ENCODE data around the gene MDFIC.

The MDFIC gene

DNA sequence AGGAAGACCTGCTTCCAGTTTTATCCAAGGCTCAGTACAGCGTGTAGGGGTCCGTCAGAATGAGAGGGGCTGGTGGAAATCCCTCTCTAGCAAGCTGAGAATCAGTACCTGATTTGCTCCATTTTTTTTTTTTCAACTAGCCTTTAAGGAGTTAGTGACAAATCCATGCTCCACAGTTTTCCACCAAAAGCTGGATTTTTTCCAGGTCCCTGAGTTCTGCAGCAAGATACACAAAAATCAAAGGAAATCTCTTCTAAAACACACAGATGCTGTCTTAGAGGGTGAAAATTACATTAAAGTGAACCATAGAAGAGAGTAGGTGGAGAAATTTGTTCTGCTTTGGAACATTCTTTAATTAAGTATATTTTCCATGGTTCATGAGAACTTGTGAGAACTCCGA lies 30.4 kb downstream of the MDFIC start:
- DNase-seq (ENCODE audit: low read depth in 2 of 2), result no peak

DNA sequence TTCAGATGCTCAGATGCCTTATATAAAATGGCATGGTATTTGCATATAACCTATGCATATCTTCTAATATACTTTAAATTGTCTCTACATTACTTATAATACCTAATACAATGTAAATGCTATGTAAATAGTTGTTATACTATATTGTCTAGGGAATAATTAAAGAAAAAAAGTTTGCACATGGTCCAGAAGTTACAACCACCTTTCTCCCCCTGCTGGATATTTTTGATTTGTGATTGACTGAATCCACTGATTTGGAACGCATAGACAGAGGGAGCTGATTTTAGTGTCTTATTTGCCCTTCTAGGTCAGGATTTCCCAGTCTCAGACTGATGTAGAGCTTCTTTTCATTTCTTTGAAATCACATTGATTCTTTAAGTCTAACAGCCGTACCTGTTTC lies 31.8 kb downstream of the MDFIC start:
- no peak for DNase-seq (ENCODE audit: low read depth in 2 of 2)

DNA sequence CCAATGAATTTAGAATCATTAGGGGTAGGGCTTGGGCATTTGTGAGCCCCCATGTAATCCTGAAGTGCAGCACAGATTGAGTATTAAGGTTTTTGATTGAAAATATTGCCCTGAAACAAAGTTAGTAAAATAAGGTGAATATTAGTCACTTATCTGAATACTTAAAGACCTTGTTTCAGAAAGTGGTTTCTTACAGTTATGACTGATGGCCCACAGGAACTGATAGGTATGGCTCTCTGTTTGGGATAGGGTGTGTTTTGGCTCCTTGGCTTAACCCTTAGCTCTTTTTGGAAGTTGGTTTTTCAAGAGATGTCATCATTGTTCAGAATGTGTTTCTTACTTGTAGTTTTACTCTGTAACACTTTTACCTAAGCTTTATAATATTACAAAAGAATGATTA lies 34.8 kb downstream of the MDFIC start:
- DNase-seq (ENCODE audit: low read depth in 2 of 2), result no peak

DNA sequence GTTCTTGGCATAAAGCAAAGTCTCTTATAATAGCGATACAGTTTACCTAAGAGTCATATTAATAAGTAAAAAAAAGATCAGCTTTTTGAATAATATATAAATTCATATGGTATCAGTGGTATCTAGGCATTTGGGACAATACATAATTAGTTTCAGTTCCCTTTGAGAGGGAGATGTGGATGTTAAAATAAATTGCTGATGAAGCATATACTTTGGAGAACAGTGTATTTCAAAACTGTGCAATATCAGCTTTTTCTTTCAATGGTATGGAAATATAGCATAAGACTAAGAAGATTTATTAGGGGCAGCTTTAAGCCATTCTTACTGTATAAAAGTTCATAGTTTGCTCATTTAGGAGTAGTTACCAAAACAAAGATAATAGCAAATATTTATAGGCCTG lies 35.5 kb downstream of the MDFIC start:
- DNase-seq (ENCODE audit: low read depth in 2 of 2), result no peak

DNA sequence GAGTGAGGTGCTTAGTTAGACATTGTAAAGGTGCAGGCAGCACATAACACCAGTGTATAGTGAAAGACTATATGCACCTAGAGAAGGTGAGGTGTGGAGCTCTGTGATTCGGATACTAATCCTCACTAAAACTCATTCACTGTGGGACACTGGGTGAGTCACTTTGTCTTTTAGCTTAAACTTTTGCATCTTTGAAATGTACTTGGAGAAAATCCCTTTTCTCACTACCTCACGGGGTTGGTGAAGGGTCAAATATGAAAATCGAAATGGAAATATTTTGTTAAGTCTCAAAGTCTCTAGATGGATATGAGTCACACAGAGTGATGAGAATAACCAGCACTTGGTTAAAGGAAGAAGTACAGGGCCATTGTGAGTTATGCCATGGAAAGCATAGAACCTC lies 38.0 kb downstream of the MDFIC start:
- DNase-seq (ENCODE audit: low read depth in 2 of 2), result no peak

DNA sequence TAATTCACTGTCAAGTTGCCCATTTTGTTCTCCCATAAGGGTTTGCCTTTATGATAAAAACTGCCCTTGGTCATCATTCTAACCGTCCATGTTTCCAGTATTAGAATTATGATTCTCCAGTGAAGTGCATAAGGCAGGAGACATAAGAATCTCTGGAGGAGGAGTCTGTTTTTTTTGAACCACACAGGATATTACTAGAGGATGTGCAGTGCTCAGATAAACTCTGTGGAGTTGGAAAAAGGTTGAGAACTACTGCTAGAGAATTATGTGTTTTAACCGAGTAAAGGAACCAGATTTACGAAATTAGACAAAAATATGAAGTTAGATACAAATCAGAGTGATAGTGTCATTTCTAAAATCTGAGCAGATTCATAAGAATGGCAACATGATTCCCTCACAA lies 40.5 kb downstream of the MDFIC start:
- DNase-seq (ENCODE audit: low read depth in 2 of 2), result no peak

DNA sequence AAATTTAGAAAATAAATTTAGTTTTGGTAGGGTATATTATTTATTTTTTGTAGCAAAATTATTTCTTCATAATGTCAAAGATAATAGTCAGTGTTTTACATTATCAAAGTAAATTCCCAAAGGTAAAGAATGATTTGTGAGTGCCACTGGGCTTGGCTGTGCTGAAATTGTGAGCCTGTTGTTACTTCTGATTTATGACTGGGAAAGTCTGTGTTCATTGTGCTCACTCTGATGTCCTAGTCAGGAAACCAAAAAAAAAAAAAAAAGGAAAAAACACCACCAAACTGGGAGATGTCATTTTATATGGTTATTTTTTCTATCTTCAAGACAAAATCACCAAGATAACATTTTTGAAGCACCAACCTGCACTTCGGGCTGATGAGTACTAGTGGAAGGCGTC lies 44.3 kb downstream of the MDFIC start:
- DNase-seq (ENCODE audit: low read depth in 2 of 2), result no peak

DNA sequence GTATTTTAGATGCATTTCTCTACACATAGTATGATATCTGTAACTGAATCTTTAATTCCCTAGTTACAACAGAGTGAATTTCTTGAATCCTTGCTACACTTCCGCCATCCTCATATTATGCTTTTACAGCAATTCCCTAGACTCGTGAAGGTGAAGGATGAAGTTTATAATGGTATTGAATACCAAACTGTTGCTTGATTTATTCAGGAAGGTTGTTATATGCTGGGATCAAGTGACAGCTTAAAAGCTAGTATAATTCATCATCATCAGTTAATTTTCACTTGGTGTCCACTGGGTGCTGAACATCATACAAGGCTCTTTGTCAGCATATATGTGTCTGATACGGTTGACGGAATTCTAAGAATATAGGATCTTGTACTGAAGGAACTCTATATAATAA lies 47.2 kb downstream of the MDFIC start:
- DNase-seq (ENCODE audit: low read depth in 2 of 2), result no peak

DNA sequence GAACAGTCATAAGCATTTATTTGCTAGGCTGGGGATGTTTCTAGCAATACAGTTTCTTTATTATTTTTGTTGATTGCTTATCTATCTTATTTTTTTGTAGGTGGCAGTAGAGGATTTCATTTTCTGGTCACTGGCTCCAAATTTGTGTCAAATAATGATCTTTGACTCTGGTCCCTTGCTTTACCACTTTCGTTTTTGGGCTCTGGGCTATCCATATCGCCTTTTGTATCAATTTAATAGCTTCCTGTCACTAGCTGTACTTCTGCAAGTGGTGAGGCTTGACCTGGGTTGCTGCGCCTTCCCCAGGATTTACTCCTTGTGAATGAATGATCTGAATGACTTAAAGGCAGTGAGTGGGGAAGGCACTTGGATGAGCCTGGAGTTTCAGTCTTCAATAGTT lies 48.4 kb downstream of the MDFIC start:
- DNase-seq (ENCODE audit: low read depth in 2 of 2), result no peak

DNA sequence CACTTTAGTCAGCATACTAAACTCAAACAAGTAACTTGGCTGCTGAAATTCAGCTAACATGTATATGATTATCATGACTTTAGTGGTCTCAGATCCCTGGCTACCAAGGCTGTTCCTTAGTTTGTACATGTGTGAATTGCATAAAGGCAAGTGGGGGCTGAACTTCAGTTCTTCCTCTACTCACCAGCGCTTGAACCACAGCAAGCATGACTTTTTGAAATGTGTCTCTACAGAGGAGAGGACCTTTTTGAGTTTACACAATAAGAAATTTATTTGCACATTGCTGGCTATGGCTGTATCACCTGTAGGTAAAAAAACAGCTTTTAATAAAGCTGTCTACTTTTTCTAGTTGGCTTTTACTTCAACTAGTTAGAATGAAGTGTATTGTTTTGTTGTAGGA lies 48.8 kb downstream of the MDFIC start:
- DNase-seq (ENCODE audit: low read depth in 2 of 2), result no peak

DNA sequence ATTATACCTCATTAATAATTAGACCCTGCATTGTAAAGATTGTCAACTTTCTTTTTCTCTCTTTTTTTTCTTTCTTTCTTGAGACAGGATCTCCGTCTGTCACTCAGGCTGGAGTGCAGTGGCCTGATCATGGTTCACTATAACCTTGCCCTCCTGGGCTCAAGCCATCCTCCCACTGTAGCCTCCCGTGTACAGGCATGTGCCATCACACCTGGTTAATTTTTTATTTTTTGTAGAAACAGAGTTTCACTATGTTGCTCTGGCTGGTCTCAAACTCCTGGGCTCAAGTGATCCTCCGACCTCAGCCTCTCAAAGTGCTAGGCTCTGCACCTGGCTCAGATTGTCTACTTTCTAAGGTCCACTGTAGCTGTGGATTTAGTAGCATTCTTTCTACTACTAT lies 50.7 kb downstream of the MDFIC start:
- DNase-seq (ENCODE audit: low read depth in 2 of 2), result no peak

DNA sequence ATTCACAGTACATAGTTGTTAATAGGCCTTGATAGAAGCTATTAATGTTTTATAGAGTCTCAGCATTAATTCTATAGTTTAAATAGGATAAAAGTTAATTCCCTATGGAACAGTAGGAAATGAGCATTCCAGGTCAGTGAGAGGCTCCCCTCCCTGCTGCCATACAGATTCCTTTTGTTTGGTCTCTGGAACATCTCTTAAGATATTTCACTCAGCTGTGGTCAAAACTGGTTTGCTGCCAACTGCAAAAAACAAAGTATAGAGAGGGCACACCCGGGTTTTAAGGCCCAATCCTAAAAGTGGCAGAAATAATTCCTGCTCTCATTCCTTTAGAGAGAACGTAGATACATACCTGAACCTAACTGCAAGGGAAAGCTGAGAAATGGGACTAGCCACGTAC lies 51.3 kb downstream of the MDFIC start:
- DNase-seq (ENCODE audit: low read depth in 2 of 2), result no peak

DNA sequence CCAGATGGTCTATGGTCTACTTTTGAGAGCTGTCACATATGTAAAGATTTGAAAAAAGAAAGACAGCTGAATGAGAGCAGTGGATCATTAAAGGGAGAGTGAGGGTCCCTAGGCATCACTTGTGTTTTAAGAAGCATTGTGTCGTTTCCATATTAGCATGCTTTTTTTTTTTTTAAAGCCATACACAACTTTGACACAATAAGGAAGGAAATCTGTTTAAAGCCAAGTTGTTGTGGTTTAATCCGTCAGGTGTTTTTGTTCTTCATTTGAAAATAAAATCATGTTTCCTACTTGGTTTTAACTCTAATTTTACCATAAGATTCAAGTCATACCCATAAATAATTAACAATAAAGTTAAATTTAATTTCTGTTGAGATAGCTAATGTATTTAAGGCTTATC lies 53.5 kb downstream of the MDFIC start:
- no peak for DNase-seq (ENCODE audit: low read depth in 2 of 2)

DNA sequence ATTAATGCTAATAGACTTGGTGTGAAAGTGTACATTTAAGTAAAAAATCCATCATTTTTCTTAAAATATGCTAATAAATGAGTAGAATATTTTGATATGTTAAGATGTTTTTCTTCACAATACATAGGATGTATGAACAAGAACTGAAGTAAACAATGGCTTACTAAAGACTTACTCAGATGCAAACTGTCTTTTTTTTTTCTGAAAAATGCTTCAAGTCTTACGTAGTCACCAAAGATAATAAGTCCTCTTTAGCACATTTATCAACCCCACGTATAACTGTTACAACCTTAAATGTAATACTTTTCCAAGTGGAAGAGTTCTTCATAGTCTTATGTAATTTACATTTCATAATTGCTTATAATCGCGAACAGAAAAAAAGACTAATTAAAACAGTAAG lies 54.8 kb downstream of the MDFIC start:
- no peak for DNase-seq (ENCODE audit: low read depth in 2 of 2)

DNA sequence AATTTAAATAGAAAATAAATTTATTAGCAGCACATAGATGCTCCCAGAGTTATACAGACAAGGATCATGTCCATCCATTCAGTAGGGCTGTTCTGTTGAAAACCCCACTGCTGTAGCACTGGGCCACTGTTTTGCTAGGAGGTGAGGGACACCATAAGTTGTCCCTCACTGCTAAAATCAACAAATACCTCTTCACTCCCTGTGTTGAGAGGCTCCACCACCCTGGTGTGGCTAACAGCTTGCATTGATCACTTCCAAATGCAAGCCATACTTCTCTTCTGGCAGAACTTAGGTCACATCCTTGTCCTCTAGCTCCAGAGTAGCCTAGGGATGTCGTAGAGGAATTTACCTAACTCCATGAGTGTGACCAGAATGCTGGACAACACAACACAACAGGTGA lies 55.4 kb downstream of the MDFIC start:
- DNase-seq (ENCODE audit: low read depth in 2 of 2), result no peak

DNA sequence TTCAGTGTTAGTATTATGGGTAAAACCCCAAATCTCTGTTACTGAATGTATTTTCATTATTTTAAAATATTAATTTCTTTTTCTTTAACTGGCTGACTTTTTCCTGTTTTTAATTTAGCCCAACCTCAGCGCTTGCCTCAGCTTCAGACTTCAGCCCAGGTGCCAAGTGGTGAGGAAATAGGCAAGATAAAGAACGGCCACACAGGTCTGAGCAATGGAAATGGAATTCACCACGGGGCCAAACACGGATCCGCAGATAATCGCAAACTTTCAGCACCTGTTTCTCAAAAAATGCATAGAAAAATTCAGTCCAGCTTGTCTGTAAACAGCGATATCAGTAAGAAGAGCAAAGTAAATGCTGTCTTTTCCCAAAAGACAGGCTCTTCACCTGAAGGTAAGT lies 57.5 kb downstream of the MDFIC start:
- DNase-seq (ENCODE audit: low read depth in 2 of 2), result no peak

DNA sequence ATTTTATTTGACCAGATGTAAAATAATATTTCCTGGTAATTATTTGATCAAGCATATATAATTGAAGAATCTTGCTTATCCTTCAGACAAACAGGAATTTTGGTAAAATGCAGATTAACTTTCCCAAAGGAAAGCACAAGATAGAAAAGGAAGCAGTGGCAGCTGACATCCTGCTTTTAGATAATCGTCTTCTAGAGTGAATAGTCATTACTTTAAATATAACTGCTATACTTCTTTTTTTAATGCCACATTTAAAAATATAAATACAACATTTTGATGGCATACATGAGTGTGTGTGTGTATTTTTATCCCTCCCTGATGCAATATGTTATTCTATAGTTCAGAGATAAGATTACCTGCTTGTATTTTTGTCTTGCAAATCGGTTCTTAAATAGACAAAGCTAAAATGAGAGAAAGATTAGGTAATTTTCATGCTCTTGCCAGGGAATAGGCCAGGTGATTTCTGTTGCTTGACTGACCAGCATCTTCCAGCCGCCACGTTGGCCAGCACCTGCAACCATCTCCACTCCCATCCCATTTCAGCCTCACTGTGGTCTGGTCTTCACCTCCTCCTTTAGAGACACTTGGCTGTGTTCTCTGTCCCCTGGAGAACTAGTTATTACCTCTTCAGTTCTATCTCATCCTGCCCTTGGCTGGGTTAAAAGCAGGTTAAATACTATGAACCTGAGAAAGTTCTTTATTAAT lies 58.1 kb downstream of the MDFIC start:
- no peak for DNase-seq (ENCODE audit: low read depth in 2 of 2)

DNA sequence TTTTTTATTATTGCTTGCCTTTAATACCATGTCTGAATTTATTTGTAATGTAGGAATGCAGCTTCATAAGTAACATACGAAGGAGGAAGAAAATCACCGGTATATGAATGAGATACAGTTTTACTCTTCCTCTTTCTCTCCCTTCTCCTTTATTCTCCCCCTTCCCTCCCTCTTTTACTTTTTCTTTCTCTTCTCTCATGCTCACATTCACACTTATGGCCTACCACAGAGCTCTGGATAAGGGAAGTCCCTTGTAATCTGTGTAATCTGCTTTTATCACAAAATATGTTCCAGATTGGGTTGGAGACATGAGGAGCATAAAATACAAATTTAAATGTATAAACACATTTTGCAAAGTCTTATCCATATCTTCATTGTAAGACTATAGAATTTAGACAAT lies 59.4 kb downstream of the MDFIC start:
- DNase-seq (ENCODE audit: low read depth in 2 of 2), result no peak

DNA sequence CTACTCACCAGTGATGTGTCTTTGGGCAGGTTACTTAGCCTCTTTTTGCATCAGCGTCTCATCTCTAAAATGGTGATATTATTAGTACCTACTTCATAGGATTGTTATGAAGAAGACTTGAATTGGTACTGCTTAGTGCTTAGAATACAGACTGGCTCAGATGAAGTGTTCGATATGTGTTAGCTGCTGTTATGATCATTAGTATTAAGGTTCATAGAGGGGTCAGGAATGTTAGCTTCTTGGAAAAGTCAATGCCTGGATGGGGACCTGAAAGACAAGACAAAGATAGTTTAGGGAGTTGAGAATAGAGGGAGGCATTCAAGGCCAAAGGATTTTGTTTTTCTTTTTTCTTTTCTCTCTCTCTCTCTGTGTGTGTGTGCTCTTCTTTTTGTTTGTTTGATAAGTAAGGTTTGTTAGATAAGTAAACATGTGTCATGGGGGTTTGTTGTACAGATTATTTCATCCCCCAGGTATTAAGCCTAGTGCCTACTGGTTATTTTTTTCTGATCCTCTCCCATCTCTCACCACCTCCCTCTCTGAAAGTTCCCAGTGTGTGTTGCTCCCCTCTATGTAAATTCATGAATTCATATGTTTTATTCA lies 63.3 kb downstream of the MDFIC start:
- DNase-seq (ENCODE audit: low read depth in 2 of 2), result no peak

DNA sequence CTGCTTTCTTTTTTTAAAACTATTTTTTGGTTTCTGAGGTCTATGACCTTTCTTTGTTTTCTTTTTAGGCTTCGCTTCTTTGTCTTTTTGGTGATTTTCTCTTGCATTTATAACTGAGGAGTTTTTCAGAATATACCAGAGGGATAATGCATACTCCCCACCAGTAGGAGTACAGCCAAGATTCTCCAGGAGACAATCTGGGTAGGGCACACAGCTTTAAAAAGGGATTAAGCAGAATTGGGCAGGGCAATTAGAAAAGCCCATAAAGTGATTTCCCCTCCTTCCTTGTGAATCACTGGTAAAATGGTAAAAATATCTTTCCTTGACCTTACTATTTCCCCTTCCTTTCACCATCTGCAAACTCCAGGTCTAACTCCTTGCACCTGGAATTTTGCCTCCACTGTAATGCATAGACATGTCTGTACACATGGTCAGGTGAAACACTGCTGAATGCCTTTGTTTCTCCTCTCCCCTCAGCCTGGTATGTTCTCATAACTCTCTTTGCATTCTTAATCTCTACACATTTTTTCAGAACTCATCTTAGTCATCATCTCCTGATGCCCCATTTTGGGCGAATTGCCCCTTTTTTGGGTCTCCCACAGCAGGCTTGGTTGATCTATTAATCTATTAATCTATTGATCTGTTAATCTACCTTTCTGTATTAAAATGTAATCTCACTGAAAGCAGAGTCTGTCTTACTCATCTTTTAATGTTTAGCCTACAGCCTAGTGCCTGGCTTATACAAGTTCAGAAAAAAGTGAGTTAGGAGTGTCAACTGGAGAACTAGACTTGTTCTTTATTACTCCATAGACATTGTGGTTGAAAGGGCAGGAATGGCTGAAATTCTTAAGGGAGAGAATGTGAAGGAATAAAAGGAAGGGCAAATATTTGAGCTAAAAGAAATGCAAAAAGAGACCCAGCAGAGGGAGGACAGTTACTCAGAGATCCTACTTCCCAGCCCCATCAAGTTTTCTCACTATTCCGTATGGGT lies 64.6 kb downstream of the MDFIC start:
- DNase-seq (ENCODE audit: low read depth in 2 of 2), result no peak

DNA sequence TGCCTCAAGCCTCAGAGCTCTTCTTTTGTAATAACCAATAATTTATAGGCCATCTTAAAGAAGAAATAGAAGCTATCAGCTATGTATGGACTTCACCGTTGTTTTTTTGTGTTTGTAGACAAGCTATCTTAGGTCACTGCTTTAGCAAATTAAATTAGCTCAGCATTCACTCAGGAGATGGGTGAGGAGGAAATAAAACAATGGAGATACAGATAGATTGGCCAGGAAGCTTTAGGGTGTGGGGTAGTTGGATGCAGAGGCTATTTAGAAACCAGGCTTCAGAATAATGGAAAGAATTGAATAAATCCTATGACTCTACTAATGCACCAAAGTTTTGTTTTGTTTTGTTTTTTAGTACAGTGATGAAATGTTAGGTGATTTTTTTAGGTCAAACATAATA lies 66.1 kb downstream of the MDFIC start:
- no peak for DNase-seq (ENCODE audit: low read depth in 2 of 2)

DNA sequence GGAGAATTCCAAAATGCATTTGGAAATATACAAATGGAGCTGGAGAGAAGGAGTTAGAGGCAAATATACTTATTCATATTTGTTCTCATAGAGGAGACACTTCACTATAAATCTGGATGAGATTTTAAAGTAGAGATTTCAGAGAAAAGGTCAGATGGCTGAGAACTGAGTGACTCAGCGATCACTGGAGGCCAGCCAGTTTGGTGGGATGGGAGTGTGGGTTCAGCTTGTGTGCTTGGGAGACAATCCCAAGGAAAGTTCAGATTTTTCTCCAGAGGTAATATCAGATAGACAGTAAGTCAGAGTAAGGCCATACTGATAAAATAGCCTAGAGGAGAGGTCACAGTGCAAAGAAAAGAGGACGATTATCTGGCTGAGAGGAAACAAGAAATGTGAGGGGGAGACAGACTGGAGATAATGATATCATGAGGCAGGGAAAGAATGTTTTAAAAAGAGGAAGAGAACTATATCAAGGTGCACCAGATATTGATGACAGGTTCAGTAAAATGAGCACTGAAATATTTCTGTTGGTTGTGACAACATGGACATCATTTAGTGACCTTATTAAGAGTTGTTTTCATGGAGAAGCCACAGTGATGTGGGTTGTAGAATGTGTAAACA lies 67.0 kb downstream of the MDFIC start:
- no peak for DNase-seq (ENCODE audit: low read depth in 2 of 2)
